Measurements from ENCODE around the gene TMEM9. TPM values are rescaled to one million over a fixed set of nuclear protein-coding genes. Genes with fewer than 3 reads are reported as not detected.

Gene TMEM9
- total and polyA plus RNA-seq, 9 of the 15 experiments (the other 6 are each of a cell fraction or from before 2014, with no cell fraction given) = 30.4 to 107 (median 67.6) TPM

DNA sequence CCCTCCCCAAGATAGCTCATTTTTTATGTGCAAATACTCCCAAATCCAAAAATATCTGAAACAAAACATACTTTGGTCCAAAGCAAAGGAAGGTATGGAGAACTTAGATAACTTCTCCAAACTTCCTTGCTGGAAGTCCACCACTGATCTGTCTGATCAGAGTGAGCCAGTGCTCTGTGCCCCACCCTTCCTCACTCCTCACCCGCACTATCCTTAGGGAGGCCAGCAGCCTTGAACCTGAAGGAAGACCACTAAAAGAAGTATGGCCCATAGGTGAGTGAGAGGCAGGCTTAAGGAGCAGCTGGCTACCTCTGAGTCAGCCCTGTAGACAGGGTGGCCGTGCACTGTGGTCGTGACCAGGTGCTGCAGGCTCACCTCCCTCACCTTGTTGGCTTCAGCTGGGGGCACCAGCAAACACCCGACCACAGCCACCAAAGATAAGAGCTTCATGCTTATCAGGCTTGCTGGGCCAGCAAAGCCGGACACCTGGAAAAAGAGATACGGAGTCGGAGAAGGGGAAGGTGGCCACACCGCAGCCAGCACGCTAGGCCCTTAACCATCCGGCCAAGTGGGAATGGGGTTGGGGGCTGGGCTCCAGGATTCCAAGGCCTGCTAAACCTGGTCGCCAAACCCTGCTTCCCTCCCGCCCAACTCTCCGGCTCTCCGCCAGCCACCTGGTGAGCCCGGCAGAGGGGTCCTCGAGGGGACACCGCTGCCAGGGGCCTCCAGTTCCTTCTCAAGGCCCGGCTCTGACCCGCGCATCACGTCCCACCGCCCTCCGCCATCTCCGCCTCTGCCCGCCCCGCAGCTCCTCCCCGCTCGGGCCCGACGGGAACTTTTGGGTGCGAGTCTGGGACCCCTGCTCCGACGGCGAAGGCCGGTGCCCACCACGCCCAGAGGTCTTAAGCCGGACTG is 543 bp downstream of the TMEM9 start (continued):
- TF ChIP-seq PURB (CRISPR knock-in tag; IDR thresholded peaks at IDR 0.05; ENCODE audit: low read depth) = no peak
- TF ChIP-seq ZNF507 (tag; conservative IDR thresholded peaks at IDR 0.05) = no peak
- TF ChIP-seq, protein P1, sequence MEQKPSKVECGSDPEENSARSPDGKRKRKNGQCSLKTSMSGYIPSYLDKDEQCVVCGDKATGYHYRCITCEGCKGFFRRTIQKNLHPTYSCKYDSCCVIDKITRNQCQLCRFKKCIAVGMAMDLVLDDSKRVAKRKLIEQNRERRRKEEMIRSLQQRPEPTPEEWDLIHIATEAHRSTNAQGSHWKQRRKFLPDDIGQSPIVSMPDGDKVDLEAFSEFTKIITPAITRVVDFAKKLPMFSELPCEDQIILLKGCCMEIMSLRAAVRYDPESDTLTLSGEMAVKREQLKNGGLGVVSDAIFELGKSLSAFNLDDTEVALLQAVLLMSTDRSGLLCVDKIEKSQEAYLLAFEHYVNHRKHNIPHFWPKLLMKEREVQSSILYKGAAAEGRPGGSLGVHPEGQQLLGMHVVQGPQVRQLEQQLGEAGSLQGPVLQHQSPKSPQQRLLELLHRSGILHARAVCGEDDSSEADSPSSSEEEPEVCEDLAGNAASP (IDR thresholded peaks at IDR 0.05) = no peak
- TF ChIP-seq ZNF134 (CRISPR knock-in tag; conservative IDR thresholded peaks at IDR 0.05) = peak; percentile 53; the same call in 1 of the 2 replicates
- TF ChIP-seq TBL1XR1 (IDR thresholded peaks at IDR 0.05; ENCODE audit: low read length in 2 of 2) = peak in 1 of 2 experiments; percentile 79; a peak in 2 of 4 replicates
- TF ChIP-seq TEAD1 (CRISPR knock-in tag; IDR thresholded peaks at IDR 0.05) = peak; percentile 27 to 55; a peak in 2 of 4 replicates
- TF ChIP-seq ZNF695 (CRISPR knock-in tag; IDR thresholded peaks at IDR 0.05) = no peak
- no peak for TF ChIP-seq DNMT1 (IDR thresholded peaks at IDR 0.05)
- no peak for TF ChIP-seq SMAD2 (IDR thresholded peaks at IDR 0.05; ENCODE audit: low read depth, low read length)
- no peak for TF ChIP-seq CBX8 (IDR thresholded peaks at IDR 0.05; ENCODE audit: borderline replicate concordance, extremely low read depth, low read depth, low read length, poor library complexity, severe bottlenecking)
- TF ChIP-seq, protein P2, sequence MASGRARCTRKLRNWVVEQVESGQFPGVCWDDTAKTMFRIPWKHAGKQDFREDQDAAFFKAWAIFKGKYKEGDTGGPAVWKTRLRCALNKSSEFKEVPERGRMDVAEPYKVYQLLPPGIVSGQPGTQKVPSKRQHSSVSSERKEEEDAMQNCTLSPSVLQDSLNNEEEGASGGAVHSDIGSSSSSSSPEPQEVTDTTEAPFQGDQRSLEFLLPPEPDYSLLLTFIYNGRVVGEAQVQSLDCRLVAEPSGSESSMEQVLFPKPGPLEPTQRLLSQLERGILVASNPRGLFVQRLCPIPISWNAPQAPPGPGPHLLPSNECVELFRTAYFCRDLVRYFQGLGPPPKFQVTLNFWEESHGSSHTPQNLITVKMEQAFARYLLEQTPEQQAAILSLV (tag; IDR thresholded peaks at IDR 0.05) = no peak
- TF ChIP-seq HDGF (IDR thresholded peaks at IDR 0.05) = peak; percentile 34; the same call in 1 of the 2 replicates
- TF ChIP-seq, protein P3, sequence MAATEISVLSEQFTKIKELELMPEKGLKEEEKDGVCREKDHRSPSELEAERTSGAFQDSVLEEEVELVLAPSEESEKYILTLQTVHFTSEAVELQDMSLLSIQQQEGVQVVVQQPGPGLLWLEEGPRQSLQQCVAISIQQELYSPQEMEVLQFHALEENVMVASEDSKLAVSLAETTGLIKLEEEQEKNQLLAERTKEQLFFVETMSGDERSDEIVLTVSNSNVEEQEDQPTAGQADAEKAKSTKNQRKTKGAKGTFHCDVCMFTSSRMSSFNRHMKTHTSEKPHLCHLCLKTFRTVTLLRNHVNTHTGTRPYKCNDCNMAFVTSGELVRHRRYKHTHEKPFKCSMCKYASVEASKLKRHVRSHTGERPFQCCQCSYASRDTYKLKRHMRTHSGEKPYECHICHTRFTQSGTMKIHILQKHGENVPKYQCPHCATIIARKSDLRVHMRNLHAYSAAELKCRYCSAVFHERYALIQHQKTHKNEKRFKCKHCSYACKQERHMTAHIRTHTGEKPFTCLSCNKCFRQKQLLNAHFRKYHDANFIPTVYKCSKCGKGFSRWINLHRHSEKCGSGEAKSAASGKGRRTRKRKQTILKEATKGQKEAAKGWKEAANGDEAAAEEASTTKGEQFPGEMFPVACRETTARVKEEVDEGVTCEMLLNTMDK (IDR thresholded peaks at IDR 0.05; ENCODE audit: borderline replicate concordance, insufficient read depth, low read depth, low read length, poor library complexity, severe bottlenecking) = no peak
- TF ChIP-seq XRCC4 (IDR thresholded peaks at IDR 0.05; ENCODE audit: extremely low read depth, insufficient read depth, insufficient read length) = no peak
- no peak for TF ChIP-seq ZNF561 (CRISPR knock-in tag; conservative IDR thresholded peaks at IDR 0.05)
- TF ChIP-seq ZNF146 (CRISPR knock-in tag; IDR thresholded peaks at IDR 0.05; ENCODE audit: unreplicated experiment) = no peak
- no peak for TF ChIP-seq KAT8 (IDR thresholded peaks at IDR 0.05; ENCODE audit: low read depth)
- TF ChIP-seq ZNF668 (CRISPR knock-in tag; IDR thresholded peaks at IDR 0.05) = no peak
- TF ChIP-seq, protein P4, sequence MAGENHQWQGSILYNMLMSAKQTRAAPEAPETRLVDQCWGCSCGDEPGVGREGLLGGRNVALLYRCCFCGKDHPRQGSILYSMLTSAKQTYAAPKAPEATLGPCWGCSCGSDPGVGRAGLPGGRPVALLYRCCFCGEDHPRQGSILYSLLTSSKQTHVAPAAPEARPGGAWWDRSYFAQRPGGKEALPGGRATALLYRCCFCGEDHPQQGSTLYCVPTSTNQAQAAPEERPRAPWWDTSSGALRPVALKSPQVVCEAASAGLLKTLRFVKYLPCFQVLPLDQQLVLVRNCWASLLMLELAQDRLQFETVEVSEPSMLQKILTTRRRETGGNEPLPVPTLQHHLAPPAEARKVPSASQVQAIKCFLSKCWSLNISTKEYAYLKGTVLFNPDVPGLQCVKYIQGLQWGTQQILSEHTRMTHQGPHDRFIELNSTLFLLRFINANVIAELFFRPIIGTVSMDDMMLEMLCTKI (IDR thresholded peaks at IDR 0.05; ENCODE audit: partially characterized antibody) = no peak
- peak; percentile 94 for TF ChIP-seq GATA2 (CRISPR knock-in tag; IDR thresholded peaks at IDR 0.05)
- no peak for TF ChIP-seq SNIP1 (IDR thresholded peaks at IDR 0.05; ENCODE audit: low read depth)
- no peak for TF ChIP-seq RFX5 (IDR thresholded peaks at IDR 0.05; ENCODE audit: low read depth, low read length)

All from K562 (cell line).